Stimulated activated CD4-positive, alpha-beta T cell treated with anti-CD3 and anti-CD28 coated beads, Interleukin-15, amount 100 ng/mL, for 24 hours (primary cell): ENCODE measurements around the gene DDAH1.

Experiments
- DNase-seq: peaks from one replicate; pipeline ENCODE4 v3.0.0-alpha.2; 2020

DDAH1 gene

DNA sequence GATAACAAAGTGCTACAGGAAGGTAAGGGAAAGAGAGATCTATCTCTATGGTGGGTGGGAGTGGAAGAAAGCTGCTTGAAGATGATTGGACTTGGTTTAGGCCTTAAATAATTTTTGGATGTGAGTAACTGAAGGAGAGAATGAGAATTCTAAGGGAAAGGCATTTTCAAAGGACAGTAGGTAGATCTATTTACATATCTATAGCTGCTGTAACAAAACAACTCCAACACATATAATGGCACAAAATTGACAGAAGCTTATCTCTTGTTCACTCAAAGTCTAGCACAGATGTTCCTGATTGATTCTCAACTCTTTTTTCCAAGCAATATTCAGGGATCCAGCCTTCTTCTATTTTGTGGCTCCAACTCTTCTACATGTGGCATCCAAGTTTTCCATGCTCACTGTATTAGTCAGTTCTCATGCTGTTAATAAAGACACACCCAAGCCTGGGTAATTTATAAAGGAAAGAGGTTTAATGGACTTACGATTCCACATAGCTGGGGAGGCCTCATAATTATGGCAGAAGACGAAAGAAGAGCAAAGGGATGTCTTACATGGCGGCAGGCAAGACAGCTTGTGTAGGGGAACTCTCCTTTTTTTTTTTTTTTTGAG, 3.1 kb upstream of the DDAH1 start:
- DNase-seq, result no peak

- no peak for DNase-seq
Measured at GRCh38 chr1:85467036-85467435, 2.1 kb upstream of the DDAH1 start.

GRCh38 chr1:85465786-85466134, 801 bp upstream of the DDAH1 start:
- DNase-seq, result no peak

GRCh38 chr1:85464497-85465098, 361 bp downstream of the DDAH1 start:
- peak; percentile 44 for DNase-seq

DNA sequence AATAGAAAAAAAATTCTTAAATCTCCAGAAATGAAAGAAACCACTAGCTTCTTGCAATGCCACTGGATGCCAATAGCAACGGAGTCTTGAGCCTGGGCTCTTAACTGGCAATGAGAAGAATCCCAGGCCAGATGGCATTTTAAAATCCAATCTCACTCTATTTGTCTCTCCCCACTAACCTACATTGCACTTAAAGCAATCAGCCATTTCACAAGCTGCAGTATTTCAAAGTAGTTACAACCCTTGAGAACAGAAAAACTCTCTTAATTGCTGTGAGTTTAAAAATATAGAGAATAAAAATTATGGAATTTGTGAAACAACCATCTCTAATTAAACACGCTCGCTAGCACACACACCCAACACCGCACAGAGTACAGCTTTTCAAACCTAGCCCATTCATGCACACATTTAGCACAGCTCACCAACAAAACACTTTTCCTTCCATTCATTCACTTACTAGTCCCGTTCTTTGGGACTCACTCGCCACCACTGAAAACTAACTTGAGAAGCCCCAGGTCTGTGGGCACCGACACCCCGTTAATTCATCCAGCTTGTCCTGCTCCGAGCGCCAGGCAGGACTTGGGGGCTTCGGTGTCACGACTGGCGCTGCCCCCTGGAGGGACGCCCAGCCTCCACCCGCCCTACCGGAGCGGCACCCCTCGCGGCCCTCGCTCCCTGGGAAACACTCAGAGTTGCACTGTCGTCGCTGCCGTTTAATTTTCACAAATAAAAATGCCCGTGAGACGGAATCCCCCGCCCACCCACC, 1.0 kb downstream of the DDAH1 start:
- DNase-seq, result no peak

DNA sequence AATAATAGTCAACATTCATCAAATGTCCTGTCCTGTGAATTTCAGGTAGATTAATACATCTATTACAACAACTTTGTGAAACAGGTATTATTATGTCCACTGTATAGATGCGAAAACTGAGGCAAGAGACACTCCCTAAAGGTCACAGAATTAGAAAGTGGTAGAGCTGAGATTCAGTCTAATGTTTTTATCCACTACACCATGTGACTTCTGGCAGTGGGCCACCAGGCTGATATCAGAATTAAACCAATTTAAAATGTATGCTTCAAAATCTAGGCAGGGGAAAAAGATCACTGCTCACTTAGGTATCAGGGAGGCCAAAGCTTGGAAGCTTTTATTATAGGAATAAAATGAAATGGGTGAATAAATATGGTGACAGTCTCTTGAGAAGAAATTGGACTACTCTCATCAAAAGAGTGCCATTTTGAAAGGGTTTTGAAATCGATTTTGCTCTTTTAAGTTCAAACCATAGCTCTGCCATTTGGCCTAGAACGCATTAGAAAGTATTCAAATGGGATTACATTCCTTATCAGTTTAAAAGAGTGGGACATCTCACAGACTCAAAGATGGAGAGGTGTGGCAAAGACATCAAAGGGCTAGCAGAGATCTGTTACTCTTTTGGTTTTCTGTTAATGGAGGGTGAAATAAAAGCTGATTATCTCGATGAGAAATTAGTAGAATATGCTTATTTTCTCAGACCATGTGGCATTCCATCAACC, 1.9 kb downstream of the DDAH1 start:
- no peak for DNase-seq

DNA sequence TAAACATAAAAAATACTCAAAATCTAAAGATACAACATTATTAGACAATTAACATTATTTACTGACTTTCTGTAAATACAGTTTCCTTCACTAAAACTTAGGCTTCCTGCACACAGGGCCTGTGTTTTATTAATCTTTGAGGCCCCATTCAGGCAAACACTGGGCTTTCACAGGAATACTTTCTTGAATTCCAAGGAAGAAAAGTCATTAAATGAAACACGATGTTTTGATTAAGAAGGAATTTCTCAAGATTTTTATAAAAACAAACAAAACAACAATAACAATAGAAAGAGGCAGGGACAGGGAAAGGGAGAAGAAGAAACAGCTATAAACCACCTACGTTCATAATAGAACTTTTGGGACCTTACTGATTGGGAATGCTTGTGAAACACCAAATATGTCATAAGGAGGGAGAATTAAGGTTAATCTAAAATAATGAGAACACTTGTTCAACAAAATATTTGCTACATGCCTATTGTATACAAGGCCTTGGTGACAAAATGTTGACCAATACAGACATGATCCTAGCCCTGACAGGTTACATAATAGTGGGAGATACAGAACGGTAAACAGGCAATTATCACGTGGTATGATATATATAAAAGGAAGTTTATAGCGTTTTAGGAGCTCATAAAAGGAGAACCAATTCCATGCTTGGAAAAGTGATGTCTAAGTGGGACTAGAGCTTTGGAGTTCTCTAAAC, 3.6 kb downstream of the DDAH1 start:
- no peak for DNase-seq

- DNase-seq, result no peak
Measured at GRCh38 chr1:85460555-85461088, 4.3 kb downstream of the DDAH1 start.

DNA sequence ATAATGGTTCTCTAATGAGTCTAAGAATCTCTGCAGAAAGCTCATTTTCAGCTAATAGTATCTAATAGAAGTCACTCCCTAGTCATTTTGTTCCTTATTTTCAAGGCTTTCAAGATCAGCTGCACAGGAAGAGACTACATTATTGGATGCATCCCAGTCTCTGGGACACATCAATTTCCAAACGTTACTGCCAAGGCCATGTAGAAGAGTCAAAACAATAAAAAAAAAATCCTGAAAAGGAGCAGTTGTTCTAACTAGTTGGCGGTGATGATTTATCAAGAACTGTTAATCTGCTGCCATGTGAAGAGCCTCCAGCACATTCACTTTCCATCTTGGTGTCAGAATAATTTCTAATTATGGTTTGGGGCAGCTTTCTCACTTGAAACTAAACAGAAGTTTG, 5.7 kb downstream of the DDAH1 start:
- DNase-seq, result no peak

GRCh38 chr1:85454214-85454613, 10.7 kb downstream of the DDAH1 start:
- no peak for DNase-seq

- DNase-seq, result no peak
Measured at GRCh38 chr1:85453640-85454194, 11.2 kb downstream of the DDAH1 start.

GRCh38 chr1:85452948-85453347, 12.0 kb downstream of the DDAH1 start:
- DNase-seq, result no peak

DNA sequence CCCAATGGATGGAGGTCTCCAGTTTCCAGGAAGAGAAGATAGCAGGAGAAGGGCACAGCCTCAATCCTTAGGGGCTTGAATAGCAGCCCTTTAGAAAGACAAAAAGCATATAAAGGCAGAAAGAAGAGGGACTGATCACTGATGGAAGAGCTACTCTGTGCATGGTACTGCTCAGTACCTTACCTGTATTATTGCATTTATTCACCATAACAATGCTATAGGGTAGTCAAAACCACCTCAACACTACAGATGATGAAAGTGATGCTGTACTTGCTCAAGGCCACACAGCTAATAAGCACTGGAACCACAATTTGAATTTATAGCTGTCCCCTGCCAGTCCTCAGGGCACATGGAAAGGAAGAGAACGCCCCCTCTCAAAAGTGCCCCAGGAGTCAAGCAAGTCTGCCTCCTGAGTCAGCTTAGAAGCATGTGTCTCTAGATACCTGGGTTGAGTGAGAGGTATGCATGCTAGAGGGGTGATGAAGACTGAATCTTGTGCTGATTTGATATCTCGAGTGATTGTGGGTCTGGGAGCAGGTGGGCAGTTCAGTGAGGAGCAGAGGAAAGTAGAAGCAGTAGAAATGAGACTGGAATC, 13.6 kb downstream of the DDAH1 start:
- DNase-seq, result no peak

DNA sequence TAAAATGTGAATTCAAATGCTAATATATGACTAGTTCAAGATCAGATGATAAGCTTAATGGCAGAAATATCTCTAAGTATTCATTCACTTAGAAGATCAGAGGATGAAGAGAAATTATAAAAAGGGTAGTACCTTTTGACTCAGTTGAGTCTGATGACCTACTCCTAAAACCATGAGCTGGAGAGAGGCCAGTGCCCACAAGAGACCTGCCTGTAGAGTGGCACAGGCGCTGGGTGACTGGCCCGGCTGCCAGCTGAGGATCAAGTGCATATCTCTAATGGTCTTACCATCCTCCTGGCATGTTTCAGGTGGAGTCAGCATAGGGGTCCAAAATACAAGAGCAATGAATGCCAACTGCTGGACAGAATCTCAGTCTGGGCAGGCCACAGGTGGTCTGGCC, 14.1 kb downstream of the DDAH1 start:
- DNase-seq, result no peak

- no peak for DNase-seq
Measured at GRCh38 chr1:85449356-85449755, 15.6 kb downstream of the DDAH1 start.

GRCh38 chr1:85448358-85448757, 16.6 kb downstream of the DDAH1 start:
- DNase-seq, result no peak

- DNase-seq, result no peak
Measured at GRCh38 chr1:85447006-85447943, 17.7 kb downstream of the DDAH1 start.

DNA sequence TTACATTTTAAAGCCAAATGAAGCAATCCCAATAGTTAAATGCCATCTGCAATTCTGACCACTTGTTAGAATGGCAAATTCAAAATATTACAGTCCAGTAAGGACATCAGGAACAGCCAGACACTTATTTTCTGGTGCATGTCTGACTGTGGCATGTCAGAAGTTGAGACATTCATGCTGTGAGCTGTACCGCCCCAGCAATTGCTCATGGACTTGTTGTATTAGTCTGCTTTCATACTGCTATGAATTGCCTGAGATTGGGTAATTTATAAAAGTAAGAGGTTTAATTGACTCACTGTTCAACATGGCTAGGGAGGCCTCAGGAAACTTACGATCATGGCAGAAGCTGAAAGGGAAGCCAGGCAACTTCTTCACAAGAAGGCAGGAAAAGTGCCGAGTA, 19.1 kb downstream of the DDAH1 start:
- DNase-seq, result no peak

GRCh38 chr1:85444381-85444780, 20.6 kb downstream of the DDAH1 start:
- DNase-seq, result no peak

GRCh38 chr1:85440612-85441011, 24.3 kb downstream of the DDAH1 start:
- DNase-seq, result no peak

DNA sequence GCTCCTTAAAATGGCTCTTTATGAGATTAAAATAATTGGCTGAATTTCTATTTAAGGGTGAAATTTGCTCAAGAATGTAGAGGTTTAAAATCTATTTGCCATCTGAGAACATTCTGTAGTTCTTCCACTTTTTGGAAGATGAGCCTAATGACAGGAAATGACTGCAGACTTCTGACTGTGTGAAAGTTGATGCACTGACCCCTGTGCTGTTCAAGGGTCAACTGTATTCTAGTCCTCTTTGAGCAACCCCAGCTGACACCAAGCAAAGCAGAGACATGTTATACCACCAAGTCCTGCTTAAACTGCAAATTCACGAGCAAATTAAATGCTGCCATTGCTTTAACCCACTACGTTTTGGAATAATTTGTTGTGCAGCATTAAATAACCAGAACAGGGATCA, 26.6 kb downstream of the DDAH1 start:
- DNase-seq, result no peak
